Right renal pelvis (tissue), 4 donors: Measurements from ENCODE around the gene NLRP1. TPM values are rescaled to one million over a fixed set of nuclear protein-coding genes. Genes with fewer than 3 reads are reported as not detected.

Source experiments
- DNase-seq, 4 donors: peaks; one replicate each; pipeline ENCODE4 v3.0.0-alpha.2; 2013; ENCODE audit warnings: low read depth in 4 of 4, low spot score in 3 of 4, missing footprints in 1 of 4
- polyA plus RNA-seq, 4 donors: library from polyadenylated mRNA; unstranded; fragments of 120-200 nt; gene quantifications; one replicate each; pipeline ENCODE4 v1.2.1, GENCODE V29; 2013; ENCODE audit not compliant: insufficient read length in 4 of 4

The NLRP1 gene
- polyA plus RNA-seq, 4 donors, result 44.2 to 61.3 (median 48.7) TPM

DNA sequence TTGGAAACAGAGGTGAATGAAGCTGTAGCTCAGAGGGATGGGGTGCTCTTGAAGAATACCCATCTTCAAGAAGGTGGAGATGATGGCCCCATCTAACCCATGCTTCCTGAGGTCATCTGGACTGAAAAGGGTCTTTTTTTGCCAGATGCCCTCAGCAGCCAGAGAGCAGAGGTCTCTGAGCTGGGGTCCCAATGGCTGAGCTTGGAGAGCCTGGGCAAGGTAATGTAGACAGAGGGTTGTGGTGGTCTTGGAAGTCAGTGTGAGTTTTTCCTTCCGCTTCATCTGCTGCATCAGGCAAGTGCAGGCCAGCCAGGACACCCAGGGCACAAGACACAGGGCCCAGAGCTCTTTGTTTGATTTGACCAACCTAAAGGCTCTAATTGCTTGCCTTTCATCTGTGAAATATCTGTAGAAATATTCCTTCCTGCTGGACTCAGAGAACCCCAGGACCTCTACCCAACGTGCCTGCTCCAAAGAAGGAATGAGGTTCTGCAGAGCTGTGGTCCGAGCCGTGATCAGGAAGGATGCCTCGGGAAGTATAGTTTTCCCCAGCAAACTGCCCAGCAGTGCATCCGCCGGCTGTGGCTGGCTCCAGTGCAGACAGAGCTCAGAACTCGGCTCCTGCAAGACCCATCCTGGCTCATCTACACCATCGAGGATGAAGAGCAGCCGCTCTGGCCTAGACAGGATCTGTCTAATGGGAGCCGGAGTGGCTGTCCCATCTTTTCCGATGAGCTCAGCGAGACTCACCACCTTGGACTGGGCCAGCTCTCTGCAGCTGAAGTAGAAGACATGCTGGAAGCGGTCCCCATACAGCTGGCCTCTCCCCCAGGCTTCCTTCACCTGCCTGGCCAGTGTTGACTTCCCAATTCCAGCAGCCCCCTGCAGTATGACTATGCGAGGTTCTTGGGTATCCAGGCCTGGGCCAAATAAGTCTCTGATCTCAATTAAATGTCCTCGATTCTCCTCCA is 25.2 kb downstream of the NLRP1 start:
- no peak for DNase-seq

- DNase-seq, result no peak
Measured at GRCh38 chr17:5557990-5558389, 26.3 kb downstream of the NLRP1 start.

- no peak for DNase-seq
Measured at GRCh38 chr17:5557485-5557884, 26.8 kb downstream of the NLRP1 start.

- no peak for DNase-seq
Measured at GRCh38 chr17:5555254-5555653, 29.1 kb downstream of the NLRP1 start.

DNA sequence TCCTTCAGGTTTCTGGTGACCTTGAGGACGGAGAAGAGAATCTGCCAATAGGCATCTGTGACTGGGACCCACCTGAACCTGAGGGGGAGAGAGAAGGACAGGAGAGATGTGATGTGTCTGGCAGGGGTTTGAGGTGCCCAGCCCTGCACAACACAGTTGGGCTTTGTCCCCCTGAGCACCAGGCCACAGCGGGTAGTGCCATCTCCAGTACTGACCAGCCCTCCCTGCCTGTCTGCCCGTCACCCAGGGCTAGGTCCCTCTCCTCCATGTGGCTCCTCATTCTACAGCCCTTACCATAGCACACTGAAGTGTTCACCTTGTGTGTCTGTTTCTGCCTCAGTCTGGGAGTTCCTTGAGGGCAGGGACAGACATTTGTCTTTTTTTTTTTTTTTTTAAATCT is 30.8 kb downstream of the NLRP1 start:
- DNase-seq, result no peak

- no peak for DNase-seq
Measured at GRCh38 chr17:5552841-5553240, 31.5 kb downstream of the NLRP1 start.

DNA sequence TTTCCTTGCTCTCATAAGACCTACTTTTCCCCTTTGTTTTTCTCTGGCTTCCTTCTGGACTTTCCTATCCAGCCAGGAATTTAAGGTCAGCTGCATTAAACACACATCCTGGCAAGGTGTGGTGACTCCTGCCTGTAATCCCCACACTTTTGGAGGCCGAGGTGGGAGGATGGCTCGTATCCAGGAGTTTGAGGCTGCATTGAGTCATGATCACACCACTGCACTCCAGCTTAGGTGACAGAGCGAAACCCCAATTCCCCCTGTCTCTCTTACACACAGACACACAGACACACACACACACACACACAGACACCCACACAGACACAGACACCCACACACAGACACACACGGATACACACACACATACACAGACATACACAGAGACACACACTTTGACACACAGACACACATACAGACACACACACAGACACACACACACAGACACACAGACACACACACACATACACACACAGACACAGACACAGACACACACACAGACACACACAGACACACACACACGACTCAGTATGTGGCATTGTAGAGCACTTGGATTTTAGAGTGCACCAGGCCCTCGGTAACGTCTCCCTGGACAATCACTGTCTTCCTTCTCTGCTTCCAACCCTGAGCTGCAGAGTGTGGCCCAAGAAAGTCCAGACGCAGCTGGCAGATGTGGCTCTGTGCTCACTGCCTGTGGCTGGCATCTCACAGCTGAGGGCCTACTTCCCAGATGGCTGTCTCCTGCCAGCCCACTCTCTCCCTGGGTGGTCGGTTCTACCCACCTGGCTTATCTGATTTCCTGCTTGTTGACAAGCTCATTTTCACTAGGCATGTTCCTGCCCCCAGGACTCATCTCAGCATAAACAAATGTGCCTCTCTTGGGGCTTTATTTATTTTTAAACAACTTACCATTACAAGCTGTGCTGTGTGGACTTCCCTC is 39.0 kb downstream of the NLRP1 start:
- no peak for DNase-seq

DNA sequence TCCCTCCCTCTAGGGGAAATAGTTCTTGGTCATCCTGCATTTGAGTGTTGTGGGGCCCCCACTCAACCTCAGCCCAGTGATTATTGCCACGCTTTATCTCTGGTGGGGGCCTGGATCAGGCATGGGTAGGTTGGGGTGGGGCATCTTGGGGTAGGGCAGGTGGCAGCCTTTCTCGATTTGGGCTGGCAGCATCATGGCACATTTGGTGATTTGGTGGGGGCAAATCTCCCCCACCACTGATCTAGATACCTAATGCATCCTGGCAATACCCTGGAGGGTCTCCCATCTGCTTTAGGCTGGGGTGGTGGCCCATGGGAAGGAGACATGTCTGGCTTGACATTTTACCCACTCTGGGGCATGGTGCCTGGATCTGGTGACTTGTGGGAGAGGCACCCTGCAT is 40.2 kb downstream of the NLRP1 start:
- DNase-seq, result no peak

DNA sequence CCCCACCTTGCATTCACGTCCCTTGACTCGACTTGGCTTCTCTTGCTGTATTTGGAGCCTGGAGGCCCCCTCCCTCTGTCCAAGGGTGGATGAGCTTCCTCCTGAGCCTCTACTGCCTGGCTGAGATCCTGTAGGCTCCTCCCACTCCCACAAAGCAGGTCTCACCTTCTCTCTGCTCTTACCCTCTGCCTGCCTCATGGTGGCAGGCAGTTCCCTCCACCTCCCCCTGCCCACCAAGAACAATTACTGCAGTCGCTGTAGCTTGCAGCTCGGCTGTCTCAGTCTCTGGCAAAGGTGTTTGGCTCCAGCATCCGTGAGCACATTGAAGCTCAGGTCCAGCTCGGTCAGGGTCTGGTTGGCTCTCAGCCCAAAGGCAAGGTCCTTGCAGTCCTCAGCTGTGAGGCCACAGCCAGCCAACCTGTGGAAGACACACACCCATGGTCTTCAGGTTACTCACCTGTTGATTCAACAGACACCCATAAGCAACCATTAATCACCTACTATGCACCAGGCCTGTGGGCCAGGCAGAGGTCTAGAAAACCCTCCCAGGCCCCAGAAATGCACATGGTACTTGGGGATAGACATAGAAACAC is 42.6 kb downstream of the NLRP1 start:
- no peak for DNase-seq

DNA sequence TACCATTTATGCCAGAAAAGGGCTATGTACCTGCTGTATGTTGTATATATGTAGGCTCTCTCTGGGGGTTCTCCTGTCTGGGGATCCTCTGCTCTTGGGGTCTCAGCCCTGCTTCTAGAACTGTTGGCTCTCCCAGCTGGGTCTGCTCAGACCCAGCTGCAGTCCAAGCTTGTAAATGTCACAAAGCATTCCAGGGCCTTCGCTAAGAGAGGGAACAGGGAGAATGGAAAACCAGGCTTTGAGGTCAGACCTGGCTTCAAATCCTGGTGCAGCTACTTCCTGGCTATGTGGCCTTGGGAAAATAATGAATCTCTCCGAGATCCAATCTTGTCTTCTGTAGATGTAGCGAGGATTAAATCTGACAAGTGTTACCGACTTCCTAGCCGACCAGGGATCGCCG is 44.0 kb downstream of the NLRP1 start:
- DNase-seq, result no peak

DNA sequence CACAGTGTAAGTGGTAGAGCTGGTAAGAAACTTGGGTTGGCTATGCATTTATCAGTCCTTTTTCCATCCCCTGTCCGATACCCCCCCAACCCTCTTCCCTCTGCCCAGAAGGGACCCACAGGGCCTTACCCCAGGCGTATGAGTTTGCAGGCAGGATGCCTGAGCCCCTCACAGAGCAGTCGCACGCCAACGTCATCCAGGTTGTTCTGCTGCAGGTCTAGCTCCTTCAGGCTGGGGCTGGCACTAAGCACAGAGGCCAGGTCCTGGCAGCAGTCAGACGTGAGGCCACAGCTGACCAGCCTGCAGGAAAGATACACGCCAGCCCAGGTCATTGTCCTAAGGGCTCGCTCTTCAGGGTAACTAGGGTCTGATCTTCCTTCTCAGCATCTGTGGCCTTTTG is 45.0 kb downstream of the NLRP1 start:
- DNase-seq, result no peak

DNA sequence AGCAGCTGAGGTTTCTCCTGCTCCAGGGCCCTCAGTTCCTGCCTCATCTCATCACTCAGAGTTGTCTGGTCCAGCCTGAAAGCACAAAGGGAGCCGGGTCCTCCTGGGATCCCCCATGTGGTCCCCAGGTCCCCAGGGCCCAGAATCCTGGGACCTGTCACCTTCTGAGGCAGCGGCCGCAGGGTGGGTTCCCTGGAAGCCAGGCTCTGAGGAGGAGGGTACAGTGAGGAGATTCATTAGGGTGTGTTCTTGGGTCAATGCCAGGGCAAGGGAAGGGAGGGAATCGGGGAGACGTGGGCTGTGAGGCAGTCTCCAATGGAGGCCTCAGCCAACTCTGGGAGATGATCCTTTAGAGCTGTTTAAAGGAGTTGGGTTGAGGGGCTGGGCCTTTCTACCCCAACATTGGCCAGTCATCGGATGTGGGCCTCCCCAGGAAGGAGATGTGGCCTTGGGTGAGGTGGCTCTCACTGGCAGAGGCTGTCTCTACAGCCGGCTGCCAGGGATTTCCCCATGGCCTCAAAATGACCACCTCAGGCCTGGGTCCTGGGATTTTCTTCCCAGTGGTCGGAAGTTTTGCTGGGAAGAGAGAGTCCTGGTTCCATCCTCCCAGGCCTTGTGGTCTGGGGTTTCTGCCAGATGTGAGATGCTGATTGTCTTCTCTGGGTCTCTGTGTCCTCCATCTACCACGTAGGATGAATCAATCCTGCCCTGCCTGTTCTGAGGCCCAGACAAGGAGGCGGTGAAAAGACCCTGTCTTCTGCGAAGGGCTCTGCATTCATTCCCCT is 47.3 kb downstream of the NLRP1 start:
- no peak for DNase-seq

- DNase-seq, result no peak
Measured at GRCh38 chr17:5535436-5535835, 48.9 kb downstream of the NLRP1 start.

DNA sequence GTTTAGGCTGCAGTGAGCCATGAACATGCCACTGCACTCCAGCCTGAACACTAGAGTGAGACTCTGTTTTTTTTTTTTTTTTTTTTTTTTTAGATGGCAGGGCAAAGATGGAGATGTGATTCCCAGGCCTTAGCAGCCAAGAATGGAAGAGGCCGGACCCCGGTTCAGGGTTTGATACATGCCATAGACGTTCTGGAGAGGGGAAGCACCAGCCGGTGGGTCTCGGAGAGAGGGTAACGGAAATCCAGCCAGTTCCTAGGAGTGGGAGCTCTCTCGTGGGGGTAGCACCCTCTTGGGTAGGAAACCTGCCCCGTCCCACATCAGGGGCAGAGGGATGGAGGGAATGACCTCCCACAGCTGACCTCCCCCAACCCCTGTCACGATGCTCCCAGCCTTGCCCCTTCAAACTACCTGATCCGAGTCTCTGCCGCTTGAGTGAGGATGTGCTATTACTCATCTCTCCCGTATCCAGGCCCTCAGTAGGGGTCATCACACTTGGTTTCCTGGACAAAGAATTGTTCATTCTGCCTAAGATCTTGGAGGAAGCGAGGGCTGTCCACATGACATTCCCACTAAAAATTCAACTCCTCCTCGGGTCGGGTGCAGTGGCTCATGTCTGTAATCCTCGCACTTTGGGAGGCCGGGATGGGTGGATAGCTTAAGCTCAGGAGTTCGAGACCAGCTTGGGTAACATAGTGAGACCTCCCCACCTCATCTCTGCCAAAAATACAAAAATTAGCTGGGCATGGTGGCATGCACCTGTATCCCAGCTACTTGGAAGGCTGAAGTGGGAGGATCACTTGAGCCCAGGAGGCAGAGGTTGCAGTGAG is 50.6 kb downstream of the NLRP1 start:
- DNase-seq, result no peak

GRCh38 chr17:5532581-5532980 is 51.7 kb downstream of the NLRP1 start:
- DNase-seq, result no peak

- no peak for DNase-seq
Measured at GRCh38 chr17:5531085-5531418, 53.3 kb downstream of the NLRP1 start.

DNA sequence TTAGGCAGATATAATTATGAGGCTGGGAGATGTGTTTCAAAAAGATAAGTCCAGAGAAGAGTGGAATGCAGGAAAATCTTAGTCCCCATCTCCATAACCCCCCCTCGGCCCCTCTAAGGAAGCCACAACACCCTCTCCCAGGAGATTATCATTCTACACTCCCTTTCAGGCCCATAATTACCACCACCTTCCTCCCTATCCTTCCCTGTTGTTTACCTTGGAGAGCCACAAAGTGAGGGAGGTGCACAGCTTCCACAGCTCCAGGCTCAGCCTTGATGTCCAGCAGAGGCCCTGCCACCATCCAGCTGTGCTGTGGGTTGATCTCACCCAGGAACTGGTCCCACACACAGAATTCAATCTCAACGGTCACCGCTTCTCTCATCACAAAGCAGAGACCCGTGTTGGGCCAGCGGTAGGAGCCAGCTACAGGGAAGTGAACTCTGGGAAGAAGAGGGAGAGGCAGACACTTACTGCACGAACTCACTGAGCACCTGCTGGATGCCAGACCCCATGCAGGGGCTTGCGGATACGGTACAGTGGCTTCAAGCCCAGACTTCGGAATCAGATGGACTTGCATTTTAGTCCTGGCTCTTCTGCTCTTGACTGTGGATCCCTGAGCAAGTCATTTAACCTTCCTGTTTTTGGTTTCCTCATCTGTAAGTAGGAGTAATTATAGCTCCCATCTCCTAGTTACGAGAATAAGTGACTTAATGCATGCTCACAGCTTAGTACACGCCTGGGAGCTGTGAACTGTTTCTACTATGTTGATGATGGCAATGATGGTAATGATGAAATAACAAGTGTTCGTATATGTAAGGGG is 53.8 kb downstream of the NLRP1 start:
- no peak for DNase-seq

DNA sequence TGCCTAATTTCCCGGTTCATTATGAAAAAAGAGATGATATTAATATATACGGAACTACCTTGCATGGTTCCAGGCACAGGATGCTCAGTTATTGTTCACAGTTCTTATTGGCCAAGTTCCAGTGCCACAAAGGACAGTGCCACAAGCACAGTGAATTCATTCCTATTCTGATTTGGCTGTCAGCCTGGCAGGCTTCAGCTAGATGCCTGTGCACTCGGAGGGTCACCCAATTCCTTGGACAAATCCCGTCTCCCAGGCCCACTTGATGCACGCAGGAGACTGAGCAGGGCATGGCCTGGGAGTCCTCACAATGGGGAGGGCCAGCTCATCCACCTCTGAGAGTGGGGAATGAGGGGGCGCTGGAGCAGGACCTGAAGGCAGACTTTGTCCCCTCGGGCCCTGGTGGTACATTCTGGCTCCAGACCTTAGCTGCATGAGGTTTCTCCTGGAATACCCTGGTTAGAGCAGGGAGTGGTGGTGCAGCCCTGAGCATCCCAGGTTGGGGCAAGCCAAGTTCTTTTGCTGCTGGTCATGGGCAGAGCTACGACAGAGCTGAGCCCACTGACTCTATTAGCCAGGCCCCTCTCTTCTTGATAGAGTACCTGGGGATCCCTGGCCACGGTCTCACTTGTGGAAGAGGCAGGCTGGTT is 56.6 kb downstream of the NLRP1 start:
- DNase-seq, result no peak
